ENCODE measurements around the gene BCL11A.
A peak's percentile ranks its signal among the peaks of the same experiment; 100 is the strongest.

BCL11A gene

DNA sequence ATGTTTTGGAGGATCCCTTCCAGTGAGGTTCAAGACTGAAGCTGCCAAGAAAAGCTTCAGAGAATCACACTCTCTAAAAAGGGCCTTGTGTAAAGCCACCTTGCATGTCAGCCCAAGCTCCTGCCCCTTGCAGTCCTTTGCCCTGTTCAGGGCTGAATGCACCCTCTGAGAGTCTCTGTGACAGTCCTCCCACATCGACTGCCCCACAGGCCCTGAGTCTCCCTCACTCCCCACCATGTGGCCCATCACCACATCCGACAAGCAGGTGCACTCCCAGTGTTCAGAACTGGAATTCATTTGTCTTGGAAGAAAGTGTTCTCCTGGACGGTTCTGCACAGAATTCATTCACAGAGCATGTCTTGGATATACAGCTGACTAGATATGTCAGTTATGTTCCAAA is 31.0 kb downstream of the BCL11A start:
- no peak for DNase-seq

DNA sequence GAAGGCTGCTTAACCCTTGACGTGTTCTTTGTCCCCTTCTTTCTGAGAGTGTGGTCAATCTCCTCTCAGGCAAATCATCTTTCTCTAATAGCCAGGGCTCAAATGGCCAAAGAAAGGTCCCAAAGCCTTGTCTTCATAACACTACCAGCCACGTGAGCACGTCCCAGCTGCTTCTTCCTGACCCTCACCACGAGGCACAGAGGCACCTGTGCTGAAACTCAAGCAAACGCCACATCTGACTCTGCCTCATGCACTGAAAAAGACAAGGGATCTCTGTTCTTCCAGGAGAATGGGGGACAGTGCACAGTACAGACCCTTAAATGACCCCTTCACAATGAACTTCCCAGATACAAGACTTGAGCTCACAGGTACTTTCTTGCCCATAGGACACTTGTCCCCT is 31.8 kb downstream of the BCL11A start:
- DNase-seq: no peak

DNA sequence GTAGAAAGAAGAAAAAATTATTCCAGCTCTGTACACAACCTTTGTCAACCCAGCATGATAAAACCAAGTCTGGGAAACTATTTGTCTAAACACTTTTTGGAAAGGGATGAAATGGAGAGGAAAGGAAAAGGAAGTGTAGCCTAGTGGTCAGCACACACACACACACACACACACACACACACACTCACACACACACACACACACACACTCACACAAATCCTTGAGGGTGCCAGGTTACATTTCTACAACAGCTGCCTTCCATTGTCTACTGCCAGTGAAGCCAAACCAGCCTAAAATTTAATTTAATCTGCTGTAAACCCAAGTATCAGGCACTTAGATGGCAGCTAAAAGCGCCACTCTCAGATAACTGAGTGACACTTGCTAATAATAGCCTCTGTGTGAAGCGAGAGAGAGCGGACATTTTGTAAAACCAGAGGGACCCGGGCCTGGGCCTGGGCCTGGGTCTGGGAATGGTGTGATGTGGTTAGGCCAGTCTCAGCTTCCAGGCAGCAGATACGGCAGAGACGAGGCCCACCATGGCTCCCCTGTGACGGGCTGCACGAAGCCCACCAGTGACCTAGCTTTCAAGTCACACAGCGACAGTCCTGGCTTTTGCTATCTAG is 32.4 kb downstream of the BCL11A start:
- DNase-seq: no peak

DNA sequence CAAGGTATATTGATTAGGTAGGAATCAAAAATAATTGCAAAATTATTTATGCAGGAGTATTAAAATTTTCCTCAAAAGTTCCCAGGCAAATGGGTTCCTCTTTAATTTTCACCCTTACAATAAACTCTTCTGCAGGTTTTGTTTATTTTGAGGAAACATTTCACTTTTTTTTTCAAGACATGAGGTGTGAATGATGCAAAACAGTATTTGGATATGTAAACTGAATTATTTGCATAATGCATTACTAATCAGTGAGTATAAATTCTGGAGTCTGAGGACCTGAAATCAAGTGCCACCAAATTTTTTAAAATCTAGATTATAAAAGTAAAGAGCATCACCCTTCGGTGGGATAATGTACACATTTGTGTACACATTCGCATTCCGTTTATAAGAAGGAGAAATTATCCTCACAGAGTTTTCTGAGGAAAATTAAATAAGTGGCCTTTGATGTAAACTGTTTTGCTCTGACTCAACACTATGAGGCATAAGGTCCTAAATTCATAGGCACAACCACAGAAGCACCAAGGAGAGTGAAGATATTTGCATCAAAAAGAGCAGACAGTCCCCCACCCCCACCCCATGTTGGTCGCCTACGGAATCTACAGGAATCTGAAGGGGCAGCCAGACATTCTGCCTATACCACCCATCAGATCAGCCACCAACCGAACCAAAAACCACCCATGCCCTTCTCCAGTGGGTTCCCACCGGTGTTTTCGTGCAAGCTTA is 33.1 kb downstream of the BCL11A start:
- DNase-seq: no peak

DNA sequence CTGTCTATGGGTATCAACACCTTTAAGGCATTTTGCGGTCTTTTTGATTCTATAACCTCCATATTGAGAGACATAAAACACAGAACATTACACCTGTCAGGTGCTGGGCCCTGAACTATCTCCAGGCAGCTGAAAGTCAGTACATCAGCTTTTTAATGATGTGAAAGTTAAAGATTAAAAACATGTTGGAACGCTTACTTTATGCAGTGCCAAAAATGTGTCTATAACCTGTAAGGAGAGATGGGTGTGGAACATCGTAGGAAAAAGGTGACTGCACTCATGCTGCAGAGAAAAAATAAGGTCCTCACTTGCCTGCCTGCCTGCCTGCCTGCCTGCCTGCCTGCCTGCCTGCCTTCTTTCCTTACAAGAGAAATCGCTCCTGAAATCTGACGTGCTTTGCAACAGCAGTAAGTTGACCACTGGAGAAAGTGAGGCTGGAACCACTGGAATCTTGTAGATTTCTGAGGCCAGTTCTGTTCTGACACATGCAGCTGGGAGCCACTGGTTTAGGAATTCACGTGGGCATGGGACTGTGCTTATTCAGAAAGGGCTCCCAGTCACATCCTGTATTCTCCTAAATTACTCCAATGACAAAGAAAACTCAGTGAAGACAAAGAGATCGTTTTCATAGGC is 34.1 kb downstream of the BCL11A start:
- DNase-seq: no peak

DNA sequence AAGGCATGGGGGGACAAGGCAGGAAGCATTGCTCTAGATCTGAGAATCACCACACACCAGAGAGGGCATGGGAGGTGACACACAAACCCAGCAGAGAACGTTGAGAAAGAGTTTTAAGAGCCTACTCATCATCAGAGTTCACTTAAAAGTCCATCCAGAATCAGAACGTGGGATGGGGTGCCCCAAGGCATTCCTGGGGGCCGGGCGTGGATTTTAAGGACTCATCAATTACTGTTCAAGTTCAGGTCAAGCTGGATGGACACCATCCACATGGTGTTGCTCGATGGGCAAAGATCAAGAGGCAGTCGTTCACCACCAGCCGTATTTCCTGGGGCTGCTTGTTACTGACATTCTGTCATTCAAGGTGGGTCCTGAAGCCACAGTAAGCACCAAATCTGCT is 34.9 kb downstream of the BCL11A start:
- no peak for DNase-seq

DNA sequence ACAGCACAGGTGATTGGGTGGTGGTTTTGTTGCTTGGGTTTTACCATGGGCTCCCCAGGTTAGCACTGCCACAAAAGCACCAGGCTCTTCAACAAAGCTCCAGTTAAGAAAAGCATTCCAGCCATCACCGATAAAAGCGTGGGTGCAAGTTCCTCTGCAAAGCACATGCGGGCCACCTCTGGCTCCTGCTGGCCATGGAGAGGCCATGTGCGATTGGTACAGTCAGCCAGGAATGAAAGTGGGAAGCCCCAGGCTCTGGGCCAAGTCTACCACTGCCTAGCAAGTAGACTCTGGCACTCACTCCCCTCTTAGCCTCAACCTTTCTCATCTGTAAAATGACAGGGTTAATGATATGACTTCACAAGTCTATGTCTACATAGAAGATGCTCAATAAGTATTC is 36.0 kb downstream of the BCL11A start:
- no peak for DNase-seq

DNA sequence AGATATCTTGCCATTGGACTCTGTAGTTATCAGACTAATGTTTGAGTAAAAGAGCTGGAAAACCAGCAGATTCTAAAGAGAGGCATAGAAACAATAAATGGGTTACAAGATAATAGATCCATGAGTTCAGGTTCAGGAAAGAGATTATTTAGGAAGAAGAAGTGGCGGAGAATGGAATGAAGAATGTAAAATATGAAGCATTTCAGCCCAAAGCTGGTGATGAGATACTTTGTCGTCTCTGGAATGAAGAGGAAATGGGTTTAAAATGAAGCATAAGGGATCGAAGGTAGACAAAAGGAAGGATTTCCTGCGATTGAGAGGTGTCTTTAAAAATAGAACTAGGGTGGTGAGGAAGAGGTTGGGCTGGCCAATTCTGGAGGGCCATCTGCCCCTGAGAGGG is 36.6 kb downstream of the BCL11A start:
- no peak for DNase-seq

DNA sequence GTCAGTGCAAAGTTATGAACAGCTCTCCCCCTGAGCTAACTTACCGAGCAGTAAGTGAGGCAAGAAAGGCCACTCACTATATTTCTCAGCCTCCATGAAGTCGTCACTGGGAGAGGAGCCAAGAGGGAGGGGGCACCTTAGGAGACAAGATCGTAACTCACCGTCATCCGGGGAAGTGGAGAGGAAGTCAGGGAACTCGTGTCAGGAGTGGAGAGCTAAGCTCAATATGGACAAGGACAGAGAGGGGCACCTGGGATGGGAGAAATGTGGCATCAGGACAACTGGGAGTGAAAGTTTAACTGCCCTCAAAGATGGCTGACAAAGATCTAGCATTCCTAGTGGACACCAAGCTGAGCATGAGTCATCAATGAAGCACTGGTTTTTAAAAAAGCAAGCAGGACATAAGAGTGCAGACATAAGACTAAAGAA is 37.1 kb downstream of the BCL11A start:
- DNase-seq: no peak

DNA sequence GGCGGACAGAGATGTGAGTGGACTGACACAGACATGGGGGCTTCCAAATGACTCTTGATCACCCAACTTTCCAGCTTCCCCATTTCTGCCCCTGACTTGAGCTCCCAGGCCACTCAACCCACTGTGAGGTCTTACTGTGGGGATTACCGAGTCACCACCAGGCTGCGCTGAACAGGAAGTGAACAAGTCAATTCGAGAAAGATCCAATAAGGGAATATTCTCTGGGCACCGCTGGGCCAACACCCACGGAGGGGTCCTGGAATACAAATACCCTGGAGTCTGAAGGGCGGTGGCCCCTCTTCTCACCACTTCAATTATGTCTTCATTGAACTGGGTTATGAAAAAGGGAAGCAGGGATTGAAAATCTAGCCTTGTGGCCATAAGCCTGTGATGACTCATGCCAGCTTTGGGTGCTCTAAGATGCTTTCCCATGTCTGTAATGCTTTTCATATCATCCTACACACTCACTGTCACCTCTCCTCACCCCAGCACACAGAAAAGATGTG is 37.7 kb downstream of the BCL11A start:
- DNase-seq: no peak

DNA sequence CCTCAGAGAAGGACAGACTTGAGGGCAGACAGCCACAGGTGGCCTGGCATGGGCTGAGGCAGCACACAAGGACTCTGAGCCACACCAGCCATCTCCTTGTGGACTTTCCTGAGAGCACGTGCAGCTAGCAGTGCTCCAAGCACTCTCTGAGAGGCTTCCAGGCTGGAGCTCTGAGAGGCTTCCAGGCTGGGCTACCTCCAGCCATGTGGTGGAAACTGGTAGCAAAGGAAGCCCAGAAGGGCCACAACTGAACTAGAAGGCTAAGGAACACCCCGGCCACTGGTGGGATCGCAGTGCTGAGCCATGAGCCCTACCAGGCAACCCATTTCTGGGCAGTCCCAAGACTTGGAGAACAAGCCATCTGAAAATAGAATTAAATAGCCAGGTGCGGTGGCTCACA is 39.5 kb downstream of the BCL11A start:
- DNase-seq: no peak

DNA sequence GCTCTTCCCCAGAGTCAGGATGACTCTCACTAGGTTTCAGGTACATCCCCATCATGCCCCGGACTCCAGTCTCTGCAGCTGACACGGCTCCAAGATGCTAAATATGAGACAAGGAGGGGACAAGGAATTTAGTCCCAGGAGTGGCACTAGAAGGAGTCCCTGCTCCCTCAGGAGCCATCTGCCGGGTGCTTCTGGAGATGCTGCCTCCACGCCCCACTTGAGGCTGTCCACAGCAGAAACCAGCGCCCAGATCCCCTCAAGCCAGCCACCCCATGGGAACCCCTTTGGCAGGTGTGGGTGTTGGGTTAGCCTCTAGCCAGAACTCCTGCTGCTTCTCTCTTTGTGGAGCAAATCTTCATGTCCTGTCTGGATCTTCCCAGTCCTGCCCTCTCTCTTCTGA is 40.3 kb downstream of the BCL11A start:
- DNase-seq: no peak

DNA sequence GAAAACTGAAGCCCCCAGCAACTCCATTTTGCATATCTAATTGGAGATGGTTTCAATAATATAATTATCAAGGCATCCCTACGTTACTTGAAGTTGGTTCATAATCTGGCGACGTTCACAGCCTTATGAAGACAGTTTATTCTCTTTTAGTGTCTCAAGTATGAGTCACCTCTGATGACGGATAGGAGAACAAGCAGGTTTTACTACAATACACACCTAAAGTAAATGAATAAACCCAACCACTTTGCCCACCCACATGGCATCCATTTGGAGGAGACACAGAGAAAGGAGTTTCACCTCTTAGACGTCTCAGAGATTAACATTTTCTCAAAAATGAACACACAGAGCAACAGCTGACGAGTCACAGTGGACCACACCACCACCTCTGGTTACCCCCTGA is 40.8 kb downstream of the BCL11A start:
- no peak for DNase-seq

DNA sequence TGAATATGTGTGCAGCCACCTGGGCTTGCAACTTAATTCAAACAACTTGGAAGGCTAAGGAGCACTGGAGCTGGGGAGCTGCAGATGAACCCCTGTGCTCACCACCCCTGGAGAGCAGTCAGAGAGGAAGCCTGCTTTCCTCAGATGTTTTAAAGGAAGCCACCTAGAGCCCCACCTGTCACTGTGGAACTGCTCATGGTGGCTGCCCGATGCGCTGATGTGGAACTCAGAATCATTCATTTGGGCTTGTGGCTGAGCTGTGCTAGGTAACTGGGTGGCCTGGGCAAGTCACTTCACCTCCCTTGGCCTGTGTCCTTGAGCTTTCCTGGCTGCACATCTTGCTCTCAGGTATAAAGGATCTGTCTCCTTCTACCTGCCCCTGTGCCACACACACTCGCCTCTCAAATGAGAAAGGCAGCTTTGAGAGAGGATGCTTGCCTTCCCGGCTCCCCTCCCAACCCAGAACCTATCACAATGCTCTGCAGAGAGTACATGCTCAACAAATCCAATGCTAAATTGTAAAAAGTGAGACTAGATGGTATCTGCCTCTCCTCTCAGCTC is 41.3 kb downstream of the BCL11A start:
- no peak for DNase-seq

DNA sequence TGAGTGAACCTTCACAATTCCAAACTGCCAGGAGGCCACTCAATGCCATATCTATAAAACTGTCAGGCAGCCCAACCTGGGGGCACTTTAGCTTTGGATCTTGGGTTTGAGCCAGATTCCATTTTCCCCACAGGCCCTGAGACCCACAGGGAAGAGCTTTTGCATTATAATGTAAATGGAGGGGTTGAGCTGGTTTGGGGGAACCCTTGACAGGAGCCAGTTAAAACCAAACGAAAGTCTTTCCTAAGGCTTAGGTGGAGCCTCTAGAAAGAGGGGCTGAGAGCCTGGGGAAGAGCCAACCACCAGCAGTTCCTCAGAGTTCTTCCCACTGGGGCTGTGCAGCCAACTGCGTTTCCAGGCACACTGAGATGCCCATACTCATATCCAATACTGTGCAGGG is 42.7 kb downstream of the BCL11A start:
- DNase-seq: no peak

DNA sequence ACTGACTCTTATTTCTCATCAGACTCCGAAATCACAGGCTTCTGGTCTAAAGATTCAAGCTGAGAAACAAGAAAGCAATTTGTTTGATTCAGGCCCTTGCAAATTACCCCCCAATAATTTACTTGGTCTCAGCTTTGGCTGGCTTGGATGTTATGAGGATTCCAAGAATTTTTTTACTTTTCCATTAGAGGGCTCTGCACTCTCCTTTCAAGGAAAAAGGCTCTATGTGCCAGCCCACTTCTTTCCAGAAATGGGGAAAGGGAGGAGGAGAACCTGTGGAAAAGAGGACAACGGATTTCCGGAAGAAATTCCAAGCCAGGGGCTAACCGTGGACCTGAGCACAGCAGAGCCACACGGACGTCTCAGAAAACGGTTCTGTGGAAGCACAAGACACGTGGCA is 44.4 kb downstream of the BCL11A start:
- no peak for DNase-seq

DNA sequence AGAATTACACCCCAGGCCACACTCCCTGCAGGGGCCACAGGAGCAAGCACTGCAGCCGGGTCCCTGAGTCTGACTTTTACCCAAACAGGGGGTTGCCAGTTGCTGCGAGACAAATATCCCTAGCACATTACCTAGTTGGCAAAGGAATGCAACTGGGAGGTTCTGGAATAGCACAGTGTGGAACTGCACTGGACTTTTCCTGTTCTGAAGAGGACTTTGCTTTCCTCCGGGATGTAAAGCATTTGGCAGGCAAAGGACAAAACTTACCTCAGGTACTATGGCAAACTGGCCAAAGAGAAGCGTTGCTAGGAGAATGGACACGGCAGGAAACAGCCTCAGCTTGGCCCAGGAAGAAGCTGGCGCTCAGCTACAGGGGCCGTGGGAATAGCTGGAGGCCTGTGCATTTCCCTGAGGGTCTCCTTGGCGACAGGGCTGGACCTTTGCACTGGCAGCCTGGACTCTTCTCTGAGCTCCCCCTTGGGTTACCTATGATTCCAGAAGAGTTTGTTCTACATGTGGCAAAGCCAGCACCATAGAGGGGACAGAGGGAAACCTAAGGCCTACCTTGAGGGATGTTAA is 45.0 kb downstream of the BCL11A start:
- DNase-seq: no peak

DNA sequence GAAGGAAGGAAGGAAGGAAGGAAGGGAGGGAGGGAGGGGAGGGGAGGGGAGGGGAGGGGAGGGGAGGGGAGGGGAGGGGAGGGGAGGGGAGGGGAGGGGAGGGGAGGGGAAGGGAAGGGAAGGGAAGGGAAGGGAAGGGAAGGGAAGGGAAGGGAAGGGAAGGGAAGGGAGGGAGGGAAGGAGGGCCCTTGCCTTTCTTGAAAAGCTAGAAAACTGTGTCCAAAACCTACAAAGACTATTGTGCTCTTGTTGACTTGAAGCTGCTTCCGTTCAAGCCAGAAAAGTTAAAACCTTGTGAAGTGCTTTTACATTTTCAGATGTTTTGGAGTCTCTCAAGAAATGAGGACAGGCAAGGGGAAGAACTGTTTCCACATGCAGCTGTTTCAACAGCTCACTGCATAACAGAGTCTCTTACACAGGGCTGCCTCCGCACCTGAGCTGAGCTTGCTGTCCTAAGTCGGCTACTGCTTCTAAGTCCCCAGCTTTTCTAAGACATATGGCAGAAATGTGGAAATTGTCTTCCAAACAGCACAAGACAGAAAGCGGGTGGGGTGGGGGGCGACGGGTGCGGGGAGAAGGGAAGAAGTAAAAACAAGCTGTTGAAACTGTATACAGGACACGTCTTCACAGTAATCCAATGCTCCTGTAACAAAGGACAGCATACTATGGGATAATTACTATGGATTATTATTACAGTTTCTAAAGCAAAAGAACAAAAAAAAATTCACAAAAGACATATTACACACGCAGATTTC is 46.1 kb downstream of the BCL11A start:
- DNase-seq: no peak

DNA sequence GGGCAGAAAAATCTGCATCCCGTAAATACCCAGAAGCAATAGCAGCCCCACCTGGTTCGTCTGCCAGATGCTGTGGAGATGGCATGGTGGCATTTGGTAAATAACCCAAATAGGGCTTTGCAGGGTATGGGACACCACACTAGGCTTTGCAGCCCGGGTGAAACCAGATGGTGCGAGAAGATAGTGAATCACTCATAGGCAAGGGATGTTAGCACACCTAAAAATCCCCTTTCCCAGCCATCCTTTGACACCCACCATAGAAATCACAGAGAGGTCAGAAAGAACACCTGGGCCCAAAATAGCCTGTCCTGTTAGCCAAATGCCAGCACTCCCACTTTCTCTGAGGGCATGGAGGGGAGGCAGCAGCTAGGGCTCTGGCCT is 47.6 kb downstream of the BCL11A start:
- no peak for DNase-seq

DNA sequence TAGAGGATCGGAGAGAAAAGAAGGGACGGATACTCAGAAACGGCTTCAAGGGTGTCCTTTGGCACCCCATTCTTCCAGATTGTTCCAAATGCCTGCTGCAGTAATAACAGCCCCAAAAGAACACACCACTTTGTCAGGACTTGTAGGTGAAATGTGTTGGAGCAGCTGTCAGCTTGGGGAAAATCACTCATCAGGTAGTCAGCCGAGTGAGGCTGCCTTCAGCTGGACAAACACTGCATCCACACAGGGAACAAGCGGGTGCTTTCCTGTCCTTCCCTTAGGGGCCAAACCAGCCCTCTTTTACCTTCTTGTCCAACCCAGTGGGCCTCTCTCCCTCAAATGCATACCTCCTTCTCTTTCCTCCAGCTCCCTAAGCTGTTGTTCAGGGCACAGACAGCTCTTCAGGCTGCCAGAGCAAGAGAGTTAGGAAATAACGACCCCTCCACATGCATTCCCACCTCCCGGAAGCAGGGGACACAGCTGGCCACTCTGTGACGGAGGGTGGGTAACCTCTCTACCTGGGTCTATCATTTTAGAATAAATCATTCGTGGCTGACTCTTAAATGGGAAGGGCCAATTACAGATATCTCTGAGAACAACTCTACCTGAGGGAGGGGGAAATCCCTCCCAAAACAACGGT is 48.1 kb downstream of the BCL11A start:
- peak; percentile 59 to 64 for DNase-seq

DNA sequence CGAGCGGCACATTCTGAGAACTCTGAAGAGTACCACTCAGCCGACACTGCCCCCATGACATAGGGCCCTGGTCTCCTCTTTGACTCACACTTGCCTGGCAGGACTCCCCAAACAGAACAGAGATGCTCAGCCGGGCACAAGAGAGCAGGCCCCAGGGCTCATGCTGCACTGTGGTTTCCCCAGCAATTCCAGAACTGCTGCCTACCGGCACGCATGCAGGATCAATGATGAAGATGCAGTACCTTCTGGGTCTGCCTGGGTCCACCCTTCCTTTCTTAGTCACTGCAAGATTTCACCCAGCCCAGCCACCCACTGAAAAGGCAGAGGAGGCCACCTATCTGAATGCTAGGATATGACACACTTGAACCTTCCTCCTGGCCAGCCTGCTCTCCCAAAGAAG is 49.4 kb downstream of the BCL11A start:
- no peak for DNase-seq

DNA sequence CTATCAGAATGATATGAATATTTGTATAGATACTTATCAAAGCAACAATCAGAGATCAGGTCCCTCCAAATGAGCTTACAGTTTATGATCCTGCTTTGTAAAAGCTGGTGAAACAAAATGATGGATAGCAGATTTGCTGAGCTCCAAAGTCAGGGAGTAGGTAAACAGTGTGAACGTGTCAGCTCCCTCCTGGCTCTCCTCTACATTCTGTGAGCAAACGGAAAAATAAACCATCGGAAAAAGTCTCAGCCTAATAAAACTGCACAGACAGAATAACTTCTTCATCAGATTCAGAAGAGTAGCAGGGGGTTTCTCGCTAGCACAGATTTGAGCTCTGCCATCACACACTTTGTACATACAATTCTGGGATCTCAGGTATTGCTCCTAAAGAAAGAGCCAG is 51.3 kb downstream of the BCL11A start:
- no peak for DNase-seq

Data from SHP77 (cell line).